Aorta (tissue), 5 donors: Measurements from ENCODE around the gene FYB1. TPM values are rescaled to one million over a fixed set of nuclear protein-coding genes. Genes with fewer than 3 reads are reported as not detected.
A peak's percentile ranks its signal among the peaks of the same experiment; 100 is the strongest.
"Not testable (repeated sequence)": the region's sequence is repeated elsewhere in the genome, so short reads cannot be mapped to it uniquely, and the experiment has no call there.

Experiments used
- ATAC-seq: fragments of 200-7000 bp; cut with Tn5 transposase; one replicate; pipeline ENCODE4 v1.9.1; 2022; ENCODE audit warnings: moderate library complexity; ENCODE audit not compliant: low FRiP score
- DNase-seq, 2 donors: peaks; one replicate each; pipeline ENCODE4 v3.0.0-alpha.2; 2020
- H3K27ac ChIP-seq, 2 donors: one replicate each; pipeline ENCODE4 v1.5.1; 2013; ENCODE audit warnings: low read length in 2 of 2, mild to moderate bottlenecking in 2 of 2, moderate library complexity in 2 of 2, control low read depth in 1 of 2, inconsistent platforms in 1 of 2, low read depth in 1 of 2
- H3K27me3 ChIP-seq, 2 donors: one replicate each; pipeline ENCODE4 v1.6.1; 2013; ENCODE audit warnings: control low read depth in 1 of 2, low read length in 1 of 2, mild to moderate bottlenecking in 1 of 2, moderate library complexity in 1 of 2; ENCODE audit not compliant: insufficient read depth in 2 of 2, control insufficient read depth in 1 of 2
- H3K36me3 ChIP-seq, 2 donors: one replicate each; pipeline ENCODE4 v1.6.1; 2013; ENCODE audit warnings: control low read depth in 1 of 2, low read length in 1 of 2, mild to moderate bottlenecking in 1 of 2; ENCODE audit not compliant: insufficient read depth in 2 of 2, control insufficient read depth in 1 of 2
- H3K4me1 ChIP-seq, 2 donors: one replicate each; pipeline ENCODE4 v1.6.1; 2013; ENCODE audit warnings: low read length in 2 of 2, control low read depth in 1 of 2, mild to moderate bottlenecking in 1 of 2, moderate library complexity in 1 of 2; ENCODE audit not compliant: insufficient read depth in 2 of 2, control insufficient read depth in 1 of 2
- H3K4me3 ChIP-seq, 2 donors: one replicate each; pipeline ENCODE4 v1.5.1; 2013; ENCODE audit warnings: low read length in 2 of 2, control low read depth in 1 of 2, mild to moderate bottlenecking in 1 of 2
- H3K9me3 ChIP-seq: one replicate; pipeline ENCODE4 v1.6.1; 2013; ENCODE audit warnings: mild to moderate bottlenecking, low read length; ENCODE audit not compliant: control insufficient read depth
- WGBS, 2 donors: extraction: QIAGEN DNeasy Blood & Tissue Kit; methylation state at CpG; one replicate each; pipeline ENCODE4 v1.1.7; 2013; 5-methylcytosine and 5-hydroxymethylcytosine counted together
- intact Hi-C, 2 donors: fragments of 100-400 bp; cut with DNase I; formaldehyde crosslinking; loops; one replicate each; pipeline versions ENCODE4 v1.14.2 to v1.15.0; 2022
- polyA plus RNA-seq, 2 donors: library from polyadenylated mRNA; stranded (reverse); fragments of 200-250 nt; gene quantifications; one replicate each; pipeline ENCODE4 v1.2.3, GENCODE V29; 2013
- total RNA-seq, 2 donors: library from RNA; stranded (reverse); fragmentation: NEBNext Ultra II Directional; extraction: Animal tissue kit (Norgen Biotek cat#: 25700); gene quantifications; one replicate each; pipeline ENCODE4 v1.2.1, GENCODE V29; 2021
- donor health status: healthy with polysubstance abuse.
- donor health status: Bipolar disorder and iron deficiency.
- donor health status: DM: no; HTN: no; CAD: no.
- donor health status: DM: no; HTN: no; CAD: no.
- donor health status: DM: yes; HTN: yes; CAD: no.

FYB1 gene
- total and polyA plus RNA-seq, 4 donors, result 0.87 to 45.8 (median 13.3) TPM

GRCh38 chr5:39234494-39234893 is 15.1 kb upstream of the FYB1 start:
- DNase-seq, H3K27ac ChIP-seq, H3K4me3 ChIP-seq, H3K36me3 ChIP-seq, ATAC-seq, H3K4me1 ChIP-seq, intact Hi-C loops, H3K27me3 ChIP-seq, H3K9me3 ChIP-seq: not testable (repeated sequence)
- WGBS, 2 donors, result 62 to 75% methylated on average over 1 of the region's 1 CpG

- Histone ChIP-seq H3K4me1 (no peaks in the 10 kb centered on the region), H3K4me3 (no peak overlapping the region), H3K27ac (no peak overlapping the region), H3K9me3 (peaks cover 1% of the 10 kb centered on the region), H3K36me3 (no peaks in the 10 kb centered on the region), H3K27me3 (no peaks in the 10 kb centered on the region)
- ATAC-seq (no peak), DNase-seq (no peak)
- 57 to 64% methylated on average over 2 of the region's 2 CpGs for WGBS, 2 donors
- intact Hi-C loops, result no loop called here
Measured at GRCh38 chr5:39233783-39234182, 14.4 kb upstream of the FYB1 start.

- Histone ChIP-seq H3K4me3 (no peak overlapping the region), H3K36me3 (no peaks in the 10 kb centered on the region), H3K4me1 (no peaks in the 10 kb centered on the region), H3K27me3 (no peaks in the 10 kb centered on the region), H3K9me3 (no peaks in the 10 kb centered on the region), H3K27ac (no peak overlapping the region)
- intact Hi-C loops, result no loop called here
- WGBS, 2 donors, result 71 to 75% methylated on average over 4 of the region's 4 CpGs
- no peak for DNase-seq
- no peak for ATAC-seq
Measured at GRCh38 chr5:39231705-39232525, 12.6 kb upstream of the FYB1 start.

- no peak for ATAC-seq
- no peak overlapping the region for H3K27ac ChIP-seq
- H3K27me3 ChIP-seq, result no peaks in the 10 kb centered on the region
- H3K9me3 ChIP-seq, result no peaks in the 10 kb centered on the region
- H3K36me3 ChIP-seq, result no peaks in the 10 kb centered on the region
- no peak for DNase-seq
- intact Hi-C loops, result no loop called here
- no peaks in the 10 kb centered on the region for H3K4me1 ChIP-seq
- WGBS, 2 donors, result 73 to 77% methylated on average over 3 of the region's 3 CpGs
- H3K4me3 ChIP-seq, result no peak overlapping the region
Measured at GRCh38 chr5:39228596-39228995, 9.2 kb upstream of the FYB1 start.

DNA sequence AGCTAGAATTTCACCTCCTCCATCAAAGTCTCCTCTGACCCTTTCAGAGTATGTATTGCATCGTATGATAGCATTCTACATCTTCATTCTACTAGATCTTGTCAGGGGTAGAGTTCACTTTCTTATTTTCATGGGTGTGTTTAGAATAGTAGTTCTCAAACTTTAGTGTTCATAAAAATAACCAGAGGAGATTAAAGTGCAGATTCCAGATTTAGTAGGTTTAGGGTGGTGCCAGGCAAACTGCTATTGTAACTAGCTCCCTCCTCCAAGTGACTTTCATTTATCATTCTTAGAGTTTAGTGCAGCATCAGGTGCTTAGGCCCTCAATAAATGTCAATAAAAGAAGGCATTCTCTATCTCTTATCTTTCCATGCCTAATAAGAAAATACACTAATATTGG is 7.2 kb upstream of the FYB1 start:
- Histone ChIP-seq H3K9me3 (no peaks in the 10 kb centered on the region), H3K27ac (no peak overlapping the region), H3K4me1 (no peaks in the 10 kb centered on the region), H3K36me3 (no peaks in the 10 kb centered on the region), H3K27me3 (no peaks in the 10 kb centered on the region), H3K4me3 (no peak overlapping the region)
- ATAC-seq, result no peak
- DNase-seq, result no peak
- WGBS, 2 donors, result 79 to 82% methylated on average over 1 of the region's 1 CpG
- intact Hi-C loops, result no loop called here

DNA sequence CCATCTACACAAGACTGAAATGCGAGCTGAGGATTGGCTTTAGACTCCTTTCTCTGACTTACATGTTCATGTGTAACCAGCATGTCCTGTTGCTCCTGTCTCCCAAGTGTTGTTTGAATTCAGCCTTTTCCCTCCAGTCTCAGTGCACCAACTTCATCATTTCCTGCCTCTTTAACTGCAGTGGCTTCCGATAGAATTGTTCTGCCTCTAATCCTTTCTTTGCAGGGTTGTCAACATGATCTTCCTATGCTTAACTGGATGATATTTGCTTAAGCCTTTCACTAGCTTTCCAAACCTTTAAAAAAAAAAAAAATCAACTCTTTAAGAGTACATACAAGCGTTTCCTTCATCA is 6.7 kb upstream of the FYB1 start:
- H3K36me3 ChIP-seq, result no peaks in the 10 kb centered on the region
- H3K9me3 ChIP-seq, result no peaks in the 10 kb centered on the region
- no peak overlapping the region for H3K27ac ChIP-seq
- WGBS, 2 donors, result 73 to 78% methylated on average over 3 of the region's 3 CpGs
- no peak for DNase-seq
- H3K4me1 ChIP-seq, result no peaks in the 10 kb centered on the region
- intact Hi-C loops, result no loop called here
- ATAC-seq, result no peak
- H3K27me3 ChIP-seq, result no peaks in the 10 kb centered on the region
- H3K4me3 ChIP-seq, result no peak overlapping the region

GRCh38 chr5:39225405-39226099 is 6.2 kb upstream of the FYB1 start:
- no peak overlapping the region for H3K27ac ChIP-seq
- H3K9me3 ChIP-seq, result no peaks in the 10 kb centered on the region
- H3K36me3 ChIP-seq, result no peaks in the 10 kb centered on the region
- H3K4me1 ChIP-seq, result no peaks in the 10 kb centered on the region
- intact Hi-C loops, result no loop called here
- no peak for DNase-seq
- no peaks in the 10 kb centered on the region for H3K27me3 ChIP-seq
- H3K4me3 ChIP-seq, result no peak overlapping the region
- 79 to 85% methylated on average over 2 of the region's 2 CpGs for WGBS, 2 donors
- no peak for ATAC-seq

DNA sequence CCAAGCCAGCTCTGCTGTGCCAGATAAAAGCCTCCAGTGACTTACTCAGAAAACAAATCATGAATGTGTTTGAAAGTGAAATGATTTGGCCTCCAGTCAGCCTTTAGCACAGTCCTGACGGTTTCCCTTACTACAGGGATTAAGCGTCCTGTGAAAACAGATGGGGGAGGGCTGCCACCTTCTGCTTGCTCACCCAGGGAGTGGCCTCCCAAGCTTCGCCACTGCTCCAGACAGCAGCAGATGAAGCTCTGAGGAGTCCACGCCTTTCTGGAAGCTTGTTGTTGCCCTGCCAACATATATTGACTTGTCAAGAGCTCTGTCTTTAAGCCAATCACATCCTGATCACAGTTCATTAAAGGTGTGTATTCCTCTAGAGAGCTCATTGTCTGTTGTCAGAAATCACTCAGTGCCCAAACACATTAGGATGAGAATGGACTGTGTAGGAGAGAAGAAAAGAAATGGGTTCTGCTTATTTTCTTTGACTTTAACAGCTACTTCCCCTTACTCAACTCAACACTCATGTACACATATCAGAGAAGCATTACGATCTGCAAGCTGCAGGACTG is 4.9 kb upstream of the FYB1 start:
- no peaks in the 10 kb centered on the region for H3K36me3 ChIP-seq
- no peaks in the 10 kb centered on the region for H3K9me3 ChIP-seq
- ATAC-seq (no peak), DNase-seq (peak in 1 of 2 donors; percentile 57)
- H3K4me3 ChIP-seq, result no peak overlapping the region
- H3K4me1 ChIP-seq, result no peaks in the 10 kb centered on the region
- intact Hi-C loops, result no loop called here
- 25 to 33% methylated on average over 5 of the region's 5 CpGs for WGBS, 2 donors
- H3K27me3 ChIP-seq, result no peaks in the 10 kb centered on the region
- no peak overlapping the region for H3K27ac ChIP-seq
